ENCODE data around the gene PDF.
A peak's percentile ranks its signal among the peaks of the same experiment; 100 is the strongest.

PDF gene, protein sequence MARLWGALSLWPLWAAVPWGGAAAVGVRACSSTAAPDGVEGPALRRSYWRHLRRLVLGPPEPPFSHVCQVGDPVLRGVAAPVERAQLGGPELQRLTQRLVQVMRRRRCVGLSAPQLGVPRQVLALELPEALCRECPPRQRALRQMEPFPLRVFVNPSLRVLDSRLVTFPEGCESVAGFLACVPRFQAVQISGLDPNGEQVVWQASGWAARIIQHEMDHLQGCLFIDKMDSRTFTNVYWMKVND

GRCh38 chr16:69330286-69331109 lies at the start of gene PDF:
Gene PDF (minus strand): TSS chr16:69330588. CDS start chr16:69330570, 18 bp downstream.
- Histone ChIP-seq H3K27me3 (ENCODE audit: control insufficient read depth in 2 of 2, insufficient read depth in 2 of 2, low read length in 2 of 2) (no peaks in the 10 kb centered on the region), H3K36me3 (ENCODE audit: control insufficient read depth in 2 of 2, insufficient read depth in 2 of 2, low read length in 2 of 2) (peaks cover 30 to 33% of the 10 kb centered on the region in 2 donors), H3K9ac (ENCODE audit: low read depth in 1 of 2, low read length in 2 of 2) (peak within 1 kb of the TSS; percentile 78 to 83), H3K4me3 (ENCODE audit: low read length in 2 of 2) (peak within 1 kb of the TSS; percentile 68 to 79), H3K27ac (ENCODE audit: low read depth in 2 of 2, low read length in 2 of 2) (peak within 1 kb of the TSS; percentile 77 to 86), H3K4me1 (ENCODE audit: control insufficient read depth in 2 of 2, insufficient read depth in 2 of 2, low read length in 2 of 2) (peaks cover 27 to 33% of the 10 kb centered on the region in 2 donors), H3K9me3 (ENCODE audit: control insufficient read depth in 2 of 2, low read length in 2 of 2) (no peaks in the 10 kb centered on the region)

DNA sequence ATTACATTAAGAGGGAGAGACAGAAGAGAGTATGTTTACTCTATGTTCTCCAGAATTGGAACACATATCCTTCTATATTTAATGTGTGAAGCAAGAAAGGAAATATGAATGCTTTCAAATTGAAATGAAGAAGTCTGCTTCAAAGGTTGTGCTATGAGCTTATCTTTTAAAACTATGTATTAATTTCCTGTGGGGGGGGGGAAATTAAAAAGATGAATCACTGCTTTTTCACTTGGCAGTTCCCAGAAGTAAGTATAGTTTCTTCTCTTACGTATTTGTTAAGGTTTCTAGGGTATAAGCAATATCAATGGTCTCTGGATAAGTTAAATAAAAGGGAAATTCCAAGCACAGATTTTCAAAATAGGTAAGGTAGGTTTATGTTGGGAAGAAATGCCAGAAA lies 48.4 kb upstream of the PDF start:
- H3K36me3 ChIP-seq (ENCODE audit: control insufficient read depth in 2 of 2, insufficient read depth in 2 of 2, low read length in 2 of 2): peaks cover 28 to 36% of the 10 kb centered on the region in 2 donors
- H3K4me1 ChIP-seq (ENCODE audit: control insufficient read depth in 2 of 2, insufficient read depth in 2 of 2, low read length in 2 of 2): peaks cover 0 to 6% of the 10 kb centered on the region in 2 donors
- H3K27me3 ChIP-seq (ENCODE audit: control insufficient read depth in 2 of 2, insufficient read depth in 2 of 2, low read length in 2 of 2): no peaks in the 10 kb centered on the region
- no peak overlapping the region for H3K9ac ChIP-seq (ENCODE audit: low read depth in 1 of 2, low read length in 2 of 2)
- H3K27ac ChIP-seq (ENCODE audit: low read depth in 2 of 2, low read length in 2 of 2): no peak overlapping the region
- no peaks in the 10 kb centered on the region for H3K9me3 ChIP-seq (ENCODE audit: control insufficient read depth in 2 of 2, low read length in 2 of 2)
- no peak overlapping the region for H3K4me3 ChIP-seq (ENCODE audit: low read length in 2 of 2)

- no peaks in the 10 kb centered on the region for H3K27me3 ChIP-seq (ENCODE audit: control insufficient read depth in 2 of 2, insufficient read depth in 2 of 2, low read length in 2 of 2)
- peaks cover 3 to 11% of the 10 kb centered on the region in 2 donors for H3K4me1 ChIP-seq (ENCODE audit: control insufficient read depth in 2 of 2, insufficient read depth in 2 of 2, low read length in 2 of 2)
- H3K27ac ChIP-seq (ENCODE audit: low read depth in 2 of 2, low read length in 2 of 2): no peak overlapping the region
- H3K9ac ChIP-seq (ENCODE audit: low read depth in 1 of 2, low read length in 2 of 2): no peak overlapping the region
- H3K36me3 ChIP-seq (ENCODE audit: control insufficient read depth in 2 of 2, insufficient read depth in 2 of 2, low read length in 2 of 2): peaks cover 26 to 34% of the 10 kb centered on the region in 2 donors
- H3K4me3 ChIP-seq (ENCODE audit: low read length in 2 of 2): no peak overlapping the region
- H3K9me3 ChIP-seq (ENCODE audit: control insufficient read depth in 2 of 2, low read length in 2 of 2): no peaks in the 10 kb centered on the region
These were observed 47.6 kb upstream of the PDF start for GRCh38 chr16:69378036-69378435.

DNA sequence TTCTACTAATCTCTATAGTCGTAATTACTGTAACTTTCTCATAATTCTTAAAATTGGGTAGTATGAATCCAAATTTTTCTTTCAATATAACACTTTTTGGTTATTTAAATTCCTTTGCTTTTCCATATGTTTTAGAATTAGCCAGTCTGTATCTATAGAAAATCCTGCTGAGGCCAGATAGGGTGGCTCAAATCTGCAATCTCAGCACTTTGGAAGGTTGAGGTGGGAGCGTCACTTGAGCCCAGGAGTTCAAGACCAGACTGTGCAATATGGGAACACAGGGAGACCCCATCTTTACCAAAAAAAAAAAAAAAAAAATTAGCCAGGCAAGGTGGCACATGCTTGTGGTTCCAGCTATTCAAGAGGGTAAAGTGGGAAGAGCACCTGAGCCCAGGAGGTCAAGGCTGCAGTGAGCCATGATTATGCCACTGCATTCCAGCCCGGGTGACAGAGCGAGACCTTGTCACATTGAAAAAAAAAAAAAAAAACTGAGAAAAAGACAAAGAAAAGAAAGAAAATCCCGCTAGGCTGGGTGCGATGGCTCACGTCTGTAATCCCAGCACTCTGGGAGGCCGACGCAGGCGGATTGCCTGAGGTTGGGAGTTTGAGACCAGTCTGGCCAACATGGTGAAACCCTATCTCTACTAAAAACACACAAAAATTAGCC lies 46.1 kb upstream of the PDF start:
- Histone ChIP-seq H3K36me3 (ENCODE audit: control insufficient read depth in 2 of 2, insufficient read depth in 2 of 2, low read length in 2 of 2) (peaks cover 13 to 19% of the 10 kb centered on the region in 2 donors), H3K27ac (ENCODE audit: low read depth in 2 of 2, low read length in 2 of 2) (no peak overlapping the region), H3K4me3 (ENCODE audit: low read length in 2 of 2) (no peak overlapping the region), H3K9me3 (ENCODE audit: control insufficient read depth in 2 of 2, low read length in 2 of 2) (no peaks in the 10 kb centered on the region), H3K27me3 (ENCODE audit: control insufficient read depth in 2 of 2, insufficient read depth in 2 of 2, low read length in 2 of 2) (no peaks in the 10 kb centered on the region), H3K4me1 (ENCODE audit: control insufficient read depth in 2 of 2, insufficient read depth in 2 of 2, low read length in 2 of 2) (peaks cover 8 to 16% of the 10 kb centered on the region in 2 donors), H3K9ac (ENCODE audit: low read depth in 1 of 2, low read length in 2 of 2) (no peak overlapping the region)

GRCh38 chr16:69373019-69373418 lies 42.6 kb upstream of the PDF start:
- no peaks in the 10 kb centered on the region for H3K27me3 ChIP-seq (ENCODE audit: control insufficient read depth in 2 of 2, insufficient read depth in 2 of 2, low read length in 2 of 2)
- H3K27ac ChIP-seq (ENCODE audit: low read depth in 2 of 2, low read length in 2 of 2): peak overlapping the region in 1 of 2 donors; percentile 7
- H3K4me1 ChIP-seq (ENCODE audit: control insufficient read depth in 2 of 2, insufficient read depth in 2 of 2, low read length in 2 of 2): peaks cover 8 to 16% of the 10 kb centered on the region in 2 donors
- H3K9me3 ChIP-seq (ENCODE audit: control insufficient read depth in 2 of 2, low read length in 2 of 2): no peaks in the 10 kb centered on the region
- no peak overlapping the region for H3K4me3 ChIP-seq (ENCODE audit: low read length in 2 of 2)
- H3K36me3 ChIP-seq (ENCODE audit: control insufficient read depth in 2 of 2, insufficient read depth in 2 of 2, low read length in 2 of 2): peaks cover 18 to 24% of the 10 kb centered on the region in 2 donors
- no peak overlapping the region for H3K9ac ChIP-seq (ENCODE audit: low read depth in 1 of 2, low read length in 2 of 2)

GRCh38 chr16:69371564-69371963 lies 41.2 kb upstream of the PDF start:
- Histone ChIP-seq H3K36me3 (ENCODE audit: control insufficient read depth in 2 of 2, insufficient read depth in 2 of 2, low read length in 2 of 2) (peaks cover 26 to 37% of the 10 kb centered on the region in 2 donors), H3K27ac (ENCODE audit: low read depth in 2 of 2, low read length in 2 of 2) (no peak overlapping the region)

GRCh38 chr16:69368866-69369265 lies 38.5 kb upstream of the PDF start:
- no peak overlapping the region for H3K4me3 ChIP-seq (ENCODE audit: low read length in 2 of 2)
- H3K27me3 ChIP-seq (ENCODE audit: control insufficient read depth in 2 of 2, insufficient read depth in 2 of 2, low read length in 2 of 2): no peaks in the 10 kb centered on the region
- H3K4me1 ChIP-seq (ENCODE audit: control insufficient read depth in 2 of 2, insufficient read depth in 2 of 2, low read length in 2 of 2): peaks cover 8 to 15% of the 10 kb centered on the region in 2 donors
- H3K27ac ChIP-seq (ENCODE audit: low read depth in 2 of 2, low read length in 2 of 2): no peak overlapping the region
- no peaks in the 10 kb centered on the region for H3K9me3 ChIP-seq (ENCODE audit: control insufficient read depth in 2 of 2, low read length in 2 of 2)
- H3K36me3 ChIP-seq (ENCODE audit: control insufficient read depth in 2 of 2, insufficient read depth in 2 of 2, low read length in 2 of 2): peaks cover 46 to 53% of the 10 kb centered on the region in 2 donors
- no peak overlapping the region for H3K9ac ChIP-seq (ENCODE audit: low read depth in 1 of 2, low read length in 2 of 2)

More at GRCh38 chr16:69371564-69371963, 41.2 kb upstream of the PDF start:
- no peak overlapping the region for H3K4me3 ChIP-seq (ENCODE audit: low read length in 2 of 2)
- H3K9me3 ChIP-seq (ENCODE audit: control insufficient read depth in 2 of 2, low read length in 2 of 2): no peaks in the 10 kb centered on the region
- H3K9ac ChIP-seq (ENCODE audit: low read depth in 1 of 2, low read length in 2 of 2): no peak overlapping the region
- peaks cover 8 to 16% of the 10 kb centered on the region in 2 donors for H3K4me1 ChIP-seq (ENCODE audit: control insufficient read depth in 2 of 2, insufficient read depth in 2 of 2, low read length in 2 of 2)
- no peaks in the 10 kb centered on the region for H3K27me3 ChIP-seq (ENCODE audit: control insufficient read depth in 2 of 2, insufficient read depth in 2 of 2, low read length in 2 of 2)

DNA sequence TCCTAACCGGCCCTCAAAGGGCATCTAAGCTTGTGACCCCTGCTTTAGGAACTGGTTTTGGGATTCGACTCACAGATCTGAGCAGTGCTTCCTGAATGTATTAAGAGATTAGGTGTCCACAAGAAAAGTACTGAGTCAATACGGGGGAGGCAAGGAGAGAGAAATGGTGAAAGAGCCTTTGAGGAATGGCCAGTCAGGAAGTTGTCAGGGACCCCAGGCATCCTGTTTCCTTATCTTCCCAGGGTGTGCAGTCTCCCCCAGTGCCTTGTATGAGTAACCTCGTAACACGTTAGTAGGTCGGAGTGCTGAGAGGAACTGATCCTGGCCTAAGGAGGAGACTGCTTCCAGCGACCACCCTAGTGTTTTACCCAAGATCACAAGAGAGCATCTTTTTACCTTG lies 37.6 kb upstream of the PDF start:
- H3K36me3 ChIP-seq (ENCODE audit: control insufficient read depth in 2 of 2, insufficient read depth in 2 of 2, low read length in 2 of 2): peaks cover 47 to 59% of the 10 kb centered on the region in 2 donors
- no peak overlapping the region for H3K27ac ChIP-seq (ENCODE audit: low read depth in 2 of 2, low read length in 2 of 2)

GRCh38 chr16:69366431-69366830 lies 36.0 kb upstream of the PDF start:
- no peak overlapping the region for H3K4me3 ChIP-seq (ENCODE audit: low read length in 2 of 2)
- H3K9me3 ChIP-seq (ENCODE audit: control insufficient read depth in 2 of 2, low read length in 2 of 2): no peaks in the 10 kb centered on the region
- H3K4me1 ChIP-seq (ENCODE audit: control insufficient read depth in 2 of 2, insufficient read depth in 2 of 2, low read length in 2 of 2): peaks cover 0 to 4% of the 10 kb centered on the region in 2 donors
- H3K36me3 ChIP-seq (ENCODE audit: control insufficient read depth in 2 of 2, insufficient read depth in 2 of 2, low read length in 2 of 2): peaks cover 47 to 59% of the 10 kb centered on the region in 2 donors
- H3K27me3 ChIP-seq (ENCODE audit: control insufficient read depth in 2 of 2, insufficient read depth in 2 of 2, low read length in 2 of 2): no peaks in the 10 kb centered on the region
- H3K9ac ChIP-seq (ENCODE audit: low read depth in 1 of 2, low read length in 2 of 2): no peak overlapping the region
- H3K27ac ChIP-seq (ENCODE audit: low read depth in 2 of 2, low read length in 2 of 2): no peak overlapping the region

More for the DNA sequence above, 37.6 kb upstream of the PDF start:
- H3K4me3 ChIP-seq (ENCODE audit: low read length in 2 of 2): no peak overlapping the region
- H3K9me3 ChIP-seq (ENCODE audit: control insufficient read depth in 2 of 2, low read length in 2 of 2): no peaks in the 10 kb centered on the region
- peaks cover 4 to 9% of the 10 kb centered on the region in 2 donors for H3K4me1 ChIP-seq (ENCODE audit: control insufficient read depth in 2 of 2, insufficient read depth in 2 of 2, low read length in 2 of 2)
- no peaks in the 10 kb centered on the region for H3K27me3 ChIP-seq (ENCODE audit: control insufficient read depth in 2 of 2, insufficient read depth in 2 of 2, low read length in 2 of 2)
- peak overlapping the region in 1 of 2 donors; percentile 6 for H3K9ac ChIP-seq (ENCODE audit: low read depth in 1 of 2, low read length in 2 of 2)

GRCh38 chr16:69365901-69366300 lies 35.5 kb upstream of the PDF start:
- Histone ChIP-seq H3K27ac (ENCODE audit: low read depth in 2 of 2, low read length in 2 of 2) (no peak overlapping the region), H3K4me3 (ENCODE audit: low read length in 2 of 2) (no peak overlapping the region), H3K36me3 (ENCODE audit: control insufficient read depth in 2 of 2, insufficient read depth in 2 of 2, low read length in 2 of 2) (peaks cover 47 to 63% of the 10 kb centered on the region in 2 donors), H3K27me3 (ENCODE audit: control insufficient read depth in 2 of 2, insufficient read depth in 2 of 2, low read length in 2 of 2) (no peaks in the 10 kb centered on the region), H3K4me1 (ENCODE audit: control insufficient read depth in 2 of 2, insufficient read depth in 2 of 2, low read length in 2 of 2) (peaks cover 0 to 4% of the 10 kb centered on the region in 2 donors), H3K9ac (ENCODE audit: low read depth in 1 of 2, low read length in 2 of 2) (no peak overlapping the region), H3K9me3 (ENCODE audit: control insufficient read depth in 2 of 2, low read length in 2 of 2) (no peaks in the 10 kb centered on the region)
